OCI-LY1 (cell line): ENCODE data around the gene DRAP1.

Source experiments
- H2AFZ ChIP-seq: fragments of 200-600 bp; sonication (generic), shearing (Covaris generic); 2 replicates; pipeline ENCODE4 v1.6.0; 2014; ENCODE audit warnings: antibody characterized with exemption, mild to moderate bottlenecking, low read length
- H3F3A ChIP-seq: fragments of 200-600 bp; sonication (generic), shearing (Covaris generic); 2 replicates; pipeline ENCODE4 v1.6.0; 2014; ENCODE audit warnings: mild to moderate bottlenecking, antibody characterized with exemption, low read length, moderate library complexity; ENCODE audit not compliant: insufficient read depth
- H3K27ac ChIP-seq: fragments of 200-600 bp; sonication (generic); 2 replicates; pipeline ENCODE4 v1.5.1; 2014; ENCODE audit warnings: low read length, mixed run types, mild to moderate bottlenecking, low read depth; ENCODE audit not compliant: poor library complexity, severe bottlenecking
- H3K27me3 ChIP-seq: fragments of 200-600 bp; sonication (generic); 2 replicates; pipeline ENCODE4 v1.6.0; 2014; ENCODE audit warnings: antibody characterized with exemption, mild to moderate bottlenecking, low read length, moderate library complexity; ENCODE audit not compliant: insufficient read depth
- H3K36me3 ChIP-seq: fragments of 200-600 bp; sonication (generic); 2 replicates; pipeline ENCODE4 v1.6.1; 2014; ENCODE audit warnings: mild to moderate bottlenecking, antibody characterized with exemption, low read length, moderate library complexity, mixed read lengths; ENCODE audit not compliant: insufficient read depth
- H3K4me1 ChIP-seq: fragments of 200-600 bp; sonication (generic); 2 replicates; pipeline ENCODE4 v1.5.1; 2014; ENCODE audit warnings: mild to moderate bottlenecking, low read length, moderate library complexity; ENCODE audit not compliant: insufficient read depth, severe bottlenecking
- H3K4me2 ChIP-seq: fragments of 200-600 bp; sonication (generic), shearing (Covaris generic); 2 replicates; pipeline ENCODE4 v1.6.1; 2014; ENCODE audit warnings: low read length
- H3K4me3 ChIP-seq: fragments of 200-600 bp; sonication (generic); 2 replicates; pipeline ENCODE4 v1.5.1; 2014; ENCODE audit warnings: low read length, low read depth, mild to moderate bottlenecking, mixed read lengths; ENCODE audit not compliant: poor library complexity, severe bottlenecking
- H3K79me2 ChIP-seq: fragments of 200-600 bp; shearing (Covaris generic); 2 replicates; pipeline ENCODE4 v1.6.1; 2016; ENCODE audit warnings: mixed run types, low read length, mixed read lengths; ENCODE audit not compliant: insufficient read depth
- H3K9ac ChIP-seq: fragments of 200-600 bp; sonication (generic), shearing (Covaris generic); 2 replicates; pipeline ENCODE4 v1.6.1; 2014; ENCODE audit warnings: mild to moderate bottlenecking, low read length, mixed read lengths
- H3K9me2 ChIP-seq: fragments of 200-600 bp; sonication (generic), shearing (Covaris generic); 2 replicates; pipeline ENCODE4 v1.6.1; 2014; ENCODE audit warnings: low read depth, mild to moderate bottlenecking, low read length, mixed read lengths
- H3K9me3 ChIP-seq: fragments of 200-600 bp; shearing (Covaris generic); 2 replicates; pipeline ENCODE4 v1.6.1; 2014; ENCODE audit warnings: low read length, mixed read lengths
- H4K20me1 ChIP-seq: fragments of 200-600 bp; sonication (generic), shearing (Covaris generic); 2 replicates; pipeline ENCODE4 v1.6.0; 2016; ENCODE audit warnings: mild to moderate bottlenecking, low read length; ENCODE audit not compliant: insufficient read depth
- EZH2 ChIP-seq: fragments of 200-600 bp; sonication (generic), shearing (Covaris generic); IDR thresholded peaks from 2 replicates; pipeline ENCODE4 v1.8.0; 2017; ENCODE audit warnings: borderline replicate concordance, mixed run types, mild to moderate bottlenecking, antibody characterized with exemption, low read length, moderate library complexity, mixed read lengths
- TF ChIP-seq, protein P1 (sequence below): fragments of 200-600 bp; sonication (generic), shearing (Covaris generic); IDR thresholded peaks from 2 replicates; pipeline ENCODE4 v1.5.1; 2017; ENCODE audit warnings: mild to moderate bottlenecking, antibody characterized with exemption, low read length, moderate library complexity, mixed read lengths

Gene DRAP1

DNA sequence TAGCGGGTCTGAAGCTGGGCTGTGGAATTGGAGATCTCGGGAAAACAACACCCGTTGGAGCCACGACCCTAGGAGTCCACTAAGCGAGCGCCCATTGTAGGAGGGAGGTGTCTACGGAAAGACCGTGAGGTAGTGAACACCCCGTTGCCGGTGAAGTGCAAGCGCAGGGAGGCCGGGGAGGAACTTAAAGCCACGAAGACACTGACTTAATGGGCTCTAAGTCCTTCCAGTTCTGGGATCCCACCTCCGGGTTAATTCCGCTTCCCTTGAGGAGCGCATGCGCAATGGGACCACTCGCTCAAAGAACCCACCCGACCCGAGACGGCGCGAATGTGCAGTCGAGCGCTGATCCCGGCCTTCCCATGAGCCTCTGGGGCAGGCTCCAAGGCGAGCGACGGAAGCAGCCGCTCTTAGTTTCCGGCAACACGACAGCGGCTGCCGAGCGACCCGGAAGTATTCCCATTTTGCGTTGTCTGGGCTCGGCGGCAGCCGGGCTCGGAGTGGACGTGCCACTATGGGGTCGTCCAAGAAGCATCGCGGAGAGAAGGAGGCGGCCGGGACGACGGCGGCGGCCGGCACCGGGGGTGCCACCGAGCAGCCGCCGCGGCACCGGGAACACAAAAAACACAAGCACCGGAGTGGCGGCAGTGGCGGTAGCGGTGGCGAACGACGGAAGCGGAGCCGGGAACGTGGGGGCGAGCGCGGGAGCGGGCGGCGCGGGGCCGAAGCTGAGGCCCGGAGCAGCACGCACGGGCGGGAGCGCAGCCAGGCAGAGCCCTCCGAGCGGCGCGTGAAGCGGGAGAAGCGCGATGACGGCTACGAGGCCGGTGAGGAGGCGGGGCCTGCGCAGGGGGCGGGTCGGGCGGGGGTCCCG is 42.3 kb downstream of the DRAP1 start, which contains the start of gene SART1:
SART1 (plus strand) TSS at position 468 of the 874 bp plus-strand sequence; CDS start at position 515, 47 bp downstream.
- no peaks in the 10 kb centered on the region for H4K20me1 ChIP-seq
- TF ChIP-seq EZH2 = no peak
- TF ChIP-seq, protein P1, sequence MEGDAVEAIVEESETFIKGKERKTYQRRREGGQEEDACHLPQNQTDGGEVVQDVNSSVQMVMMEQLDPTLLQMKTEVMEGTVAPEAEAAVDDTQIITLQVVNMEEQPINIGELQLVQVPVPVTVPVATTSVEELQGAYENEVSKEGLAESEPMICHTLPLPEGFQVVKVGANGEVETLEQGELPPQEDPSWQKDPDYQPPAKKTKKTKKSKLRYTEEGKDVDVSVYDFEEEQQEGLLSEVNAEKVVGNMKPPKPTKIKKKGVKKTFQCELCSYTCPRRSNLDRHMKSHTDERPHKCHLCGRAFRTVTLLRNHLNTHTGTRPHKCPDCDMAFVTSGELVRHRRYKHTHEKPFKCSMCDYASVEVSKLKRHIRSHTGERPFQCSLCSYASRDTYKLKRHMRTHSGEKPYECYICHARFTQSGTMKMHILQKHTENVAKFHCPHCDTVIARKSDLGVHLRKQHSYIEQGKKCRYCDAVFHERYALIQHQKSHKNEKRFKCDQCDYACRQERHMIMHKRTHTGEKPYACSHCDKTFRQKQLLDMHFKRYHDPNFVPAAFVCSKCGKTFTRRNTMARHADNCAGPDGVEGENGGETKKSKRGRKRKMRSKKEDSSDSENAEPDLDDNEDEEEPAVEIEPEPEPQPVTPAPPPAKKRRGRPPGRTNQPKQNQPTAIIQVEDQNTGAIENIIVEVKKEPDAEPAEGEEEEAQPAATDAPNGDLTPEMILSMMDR = no peak
- H3K9me3 ChIP-seq = no peaks in the 10 kb centered on the region
- peak within 1 kb of the TSS; percentile 99 for H3K4me2 ChIP-seq
- peak within 1 kb of the TSS; percentile 100 for H3K4me3 ChIP-seq
- peak within 1 kb of the TSS; percentile 70 for H3K27ac ChIP-seq
- peaks cover 28% of the 10 kb centered on the region for H3K36me3 ChIP-seq
- H3K9me2 ChIP-seq = no peaks in the 10 kb centered on the region
- no peaks in the 10 kb centered on the region for H3K27me3 ChIP-seq
- 0 out of 2 replicates have a peak within 1 kb of the TSS, but pooled peaks have one; percentile 23 for H2AFZ ChIP-seq
- H3K79me2 ChIP-seq = peaks cover 13% of the 10 kb centered on the region
- H3F3A ChIP-seq = no peaks in the 10 kb centered on the region; the same call in 1 of the 2 replicates
- H3K9ac ChIP-seq = peak within 1 kb of the TSS; percentile 100
- peaks cover 31% of the 10 kb centered on the region for H3K4me1 ChIP-seq

- no peaks in the 10 kb centered on the region; the same call in 1 of the 2 replicates for H3F3A ChIP-seq
- TF ChIP-seq EZH2 = no peak
- TF ChIP-seq, protein P1 = no peak
- H3K9me2 ChIP-seq = no peaks in the 10 kb centered on the region
- H2AFZ ChIP-seq = no peak overlapping the region
- H3K27me3 ChIP-seq = no peaks in the 10 kb centered on the region
- peak overlapping the region; percentile 99 for H3K4me2 ChIP-seq
- no peaks in the 10 kb centered on the region for H3K9me3 ChIP-seq
- H3K4me1 ChIP-seq = peaks cover 25% of the 10 kb centered on the region
- no peak overlapping the region for H3K27ac ChIP-seq
- peak overlapping the region; percentile 100 for H3K9ac ChIP-seq
- H3K4me3 ChIP-seq = peak overlapping the region; percentile 100
- H3K36me3 ChIP-seq = peaks cover 35% of the 10 kb centered on the region
- no peaks in the 10 kb centered on the region for H4K20me1 ChIP-seq
- peaks cover 13% of the 10 kb centered on the region for H3K79me2 ChIP-seq
Measured at GRCh38 chr11:65962141-65962564, 42.9 kb downstream of the DRAP1 start.

DNA sequence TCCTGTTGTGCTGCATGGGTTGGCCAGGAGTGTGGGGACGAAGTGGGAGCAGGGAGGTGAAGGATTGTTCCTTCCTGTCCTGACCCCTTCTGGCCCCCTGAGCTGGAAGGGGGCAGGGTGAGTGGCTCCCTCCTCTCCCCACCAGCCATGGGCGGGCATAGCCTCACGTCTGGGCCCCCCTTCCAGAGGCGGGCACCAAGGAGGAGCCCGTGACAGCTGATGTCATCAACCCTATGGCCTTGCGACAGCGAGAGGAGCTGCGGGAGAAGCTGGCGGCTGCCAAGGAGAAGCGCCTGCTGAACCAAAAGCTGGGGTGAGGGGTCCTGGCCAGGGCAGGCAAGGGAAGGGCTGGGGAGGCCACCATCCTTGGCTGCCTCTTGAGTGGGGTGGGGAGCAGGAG is 45.7 kb downstream of the DRAP1 start:
- Histone ChIP-seq H3K27ac (no peak overlapping the region), H3K4me3 (no peak overlapping the region), H3K9me2 (no peaks in the 10 kb centered on the region), H2AFZ (no peak overlapping the region), H3K9ac (no peak overlapping the region), H3K27me3 (no peaks in the 10 kb centered on the region), H3K79me2 (peaks cover 13% of the 10 kb centered on the region), H3F3A (no peaks in the 10 kb centered on the region; the same call in 1 of the 2 replicates), H3K4me2 (no peak overlapping the region), H3K9me3 (no peaks in the 10 kb centered on the region), H4K20me1 (no peaks in the 10 kb centered on the region), H3K4me1 (peaks cover 25% of the 10 kb centered on the region), H3K36me3 (peaks cover 62% of the 10 kb centered on the region)
- TF ChIP-seq, protein P1 = no peak
- no peak for TF ChIP-seq EZH2
